ENCODE measurements around the gene GGA3. TPM values are rescaled to one million over a fixed set of nuclear protein-coding genes. Genes with fewer than 3 reads are reported as not detected.

Gene GGA3
- total and polyA plus RNA-seq, 2 experiments from 2014 or later: 22.5 to 54.3 TPM

- no peaks in the 10 kb centered on the region for H3K27me3 ChIP-seq (ENCODE audit: insufficient read depth)
- no peak for TF ChIP-seq ZNF114 (CRISPR knock-in tag; IDR thresholded peaks at IDR 0.05)
- TF ChIP-seq STAT1 (IDR thresholded peaks at IDR 0.05; ENCODE audit: unreplicated experiment): no peak
- TF ChIP-seq ZNF462 (CRISPR knock-in tag; IDR thresholded peaks at IDR 0.05): no peak
- TF ChIP-seq POLR2AphosphoS5 (IDR thresholded peaks at IDR 0.05; ENCODE audit: low read depth): no peak
- ATAC-seq (no peak), DNase-seq (ENCODE audit: low spot score) (no peak)
- H3K4me2 ChIP-seq: no peak overlapping the region
- H3K9me2 ChIP-seq (ENCODE audit: insufficient read depth): no peaks in the 10 kb centered on the region
- Mint-ChIP-seq H3K4me1 (no peaks in the 10 kb centered on the region), H3K27me3 (ENCODE audit: insufficient read depth, low read depth, poor library complexity) (peaks cover 13% of the 10 kb centered on the region), H3K4me3 (no peak overlapping the region), H3K9me3 (no peaks in the 10 kb centered on the region), H3K36me3 (ENCODE audit: low read depth) (peaks cover 83% of the 10 kb centered on the region), H3K27ac (no peak overlapping the region)
- no peaks in the 10 kb centered on the region for H3K4me1 ChIP-seq (ENCODE audit: insufficient read depth)
- H2AFZ ChIP-seq: no peak overlapping the region
- H3K79me2 ChIP-seq (replicated peaks; ENCODE audit: insufficient read depth): no peaks in the 10 kb centered on the region
- H3K4me3 ChIP-seq: no peak overlapping the region
- H3K27ac ChIP-seq (ENCODE audit: low read depth): no peak overlapping the region
- H3K36me3 ChIP-seq (ENCODE audit: insufficient read depth): peaks cover 42% of the 10 kb centered on the region
- H4K20me1 ChIP-seq (replicated peaks; ENCODE audit: insufficient read depth): peaks cover 3% of the 10 kb centered on the region; the same call in 1 of the 2 replicates
- peaks cover 26% of the 10 kb centered on the region for H3F3A ChIP-seq (replicated peaks; ENCODE audit: low read depth)
Measured at GRCh38 chr17:75231741-75232464, 29.5 kb downstream of the GGA3 start.

GRCh38 chr17:75231071-75231470 is 30.3 kb downstream of the GGA3 start:
- H3K27me3 Mint-ChIP-seq (ENCODE audit: insufficient read depth, low read depth, poor library complexity): peaks cover 12% of the 10 kb centered on the region
- ATAC-seq (no peak), DNase-seq (ENCODE audit: low spot score) (no peak)
- H3K4me2 ChIP-seq: no peak overlapping the region
- H3K4me3 Mint-ChIP-seq: no peak overlapping the region
- no peaks in the 10 kb centered on the region for H3K9me3 Mint-ChIP-seq
- H3K4me3 ChIP-seq: no peak overlapping the region
- no peaks in the 10 kb centered on the region for H3K4me1 Mint-ChIP-seq
- peaks cover 83% of the 10 kb centered on the region for H3K36me3 Mint-ChIP-seq (ENCODE audit: low read depth)
- H3K9me2 ChIP-seq (ENCODE audit: insufficient read depth): no peaks in the 10 kb centered on the region
- no peaks in the 10 kb centered on the region for H3K79me2 ChIP-seq (replicated peaks; ENCODE audit: insufficient read depth)
- H3K27ac ChIP-seq (ENCODE audit: low read depth): no peak overlapping the region
- H3K27ac Mint-ChIP-seq: no peak overlapping the region
- H3K27me3 ChIP-seq (ENCODE audit: insufficient read depth): no peaks in the 10 kb centered on the region
- no peaks in the 10 kb centered on the region for H3K4me1 ChIP-seq (ENCODE audit: insufficient read depth)
- H3F3A ChIP-seq (replicated peaks; ENCODE audit: low read depth): peaks cover 26% of the 10 kb centered on the region
- no peak overlapping the region for H2AFZ ChIP-seq
- peaks cover 46% of the 10 kb centered on the region for H3K36me3 ChIP-seq (ENCODE audit: insufficient read depth)
- H4K20me1 ChIP-seq (replicated peaks; ENCODE audit: insufficient read depth): peaks cover 3% of the 10 kb centered on the region
- TF ChIP-seq CREB1 (CRISPR knock-in tag; IDR thresholded peaks at IDR 0.05; ENCODE audit: low read depth) (no peak), JUNB (IDR thresholded peaks at IDR 0.05; ENCODE audit: unreplicated experiment) (no peak), ZNF331 (CRISPR knock-in tag; IDR thresholded peaks at IDR 0.05; ENCODE audit: low read depth) (no peak), EZH2 (IDR thresholded peaks at IDR 0.05; ENCODE audit: low read depth, unreplicated experiment) (no peak), NANOG (IDR thresholded peaks at IDR 0.05; ENCODE audit: borderline replicate concordance) (no peak), STAT1 (IDR thresholded peaks at IDR 0.05; ENCODE audit: unreplicated experiment) (no peak), EZH2phosphoT487 (IDR thresholded peaks at IDR 0.05; ENCODE audit: unreplicated experiment) (no peak), ETS1 (IDR thresholded peaks at IDR 0.05) (no peak), POLR2AphosphoS5 (IDR thresholded peaks at IDR 0.05; ENCODE audit: low read depth) (no peak)

Data from GM23338 (cell line).